HL-60 (cell line): ENCODE data around the gene CGB1.

Source experiments
- TF ChIP-seq, protein P1 (sequence below): IDR thresholded peaks from one replicate; pipeline ENCODE4 v1.5.1; 2011; ENCODE audit warnings: low read length, control low read depth, inconsistent platforms; ENCODE audit not compliant: insufficient read depth
- TF ChIP-seq, protein P2 (sequence below): IDR thresholded peaks from 2 replicates; pipeline ENCODE4 v1.6.1; 2012; ENCODE audit warnings: low read depth; ENCODE audit not compliant: insufficient replicate concordance

DNA sequence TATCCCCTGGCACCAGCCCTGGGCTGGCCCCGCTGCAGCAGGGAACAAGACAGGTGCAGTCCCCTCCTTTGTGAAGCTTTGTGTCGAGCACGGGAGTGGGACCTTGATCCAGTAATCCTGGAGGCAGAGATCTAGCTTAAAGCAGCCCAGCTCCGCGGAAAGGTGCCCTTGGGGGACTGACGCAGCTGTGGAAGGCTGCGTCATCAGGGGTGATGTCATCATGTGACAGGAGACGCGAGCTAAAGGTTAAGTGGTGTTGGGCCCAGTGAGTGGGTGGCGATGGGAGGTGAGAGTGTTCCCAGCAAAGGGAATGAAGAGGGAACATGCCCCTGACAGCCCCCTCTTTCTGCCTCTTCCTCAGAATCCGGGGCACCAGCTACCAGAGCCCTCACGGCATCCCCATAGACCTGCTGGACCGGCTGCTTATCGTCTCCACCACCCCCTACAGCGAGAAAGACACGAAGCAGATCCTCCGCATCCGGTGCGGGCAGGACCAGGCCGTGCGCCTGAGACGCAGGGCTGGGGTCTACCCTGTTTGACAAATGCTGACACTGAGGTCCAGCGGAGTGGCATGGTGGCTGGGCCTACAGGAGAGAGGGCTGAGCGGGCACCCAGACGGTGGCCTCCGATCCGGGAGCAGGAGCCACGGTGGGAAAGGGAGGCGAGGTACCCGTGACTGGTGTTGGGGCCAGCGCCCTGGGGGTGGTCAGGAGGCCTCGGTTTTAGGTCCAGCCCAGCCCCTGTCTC is 22.4 kb downstream of the CGB1 start:
- TF ChIP-seq, protein P1, sequence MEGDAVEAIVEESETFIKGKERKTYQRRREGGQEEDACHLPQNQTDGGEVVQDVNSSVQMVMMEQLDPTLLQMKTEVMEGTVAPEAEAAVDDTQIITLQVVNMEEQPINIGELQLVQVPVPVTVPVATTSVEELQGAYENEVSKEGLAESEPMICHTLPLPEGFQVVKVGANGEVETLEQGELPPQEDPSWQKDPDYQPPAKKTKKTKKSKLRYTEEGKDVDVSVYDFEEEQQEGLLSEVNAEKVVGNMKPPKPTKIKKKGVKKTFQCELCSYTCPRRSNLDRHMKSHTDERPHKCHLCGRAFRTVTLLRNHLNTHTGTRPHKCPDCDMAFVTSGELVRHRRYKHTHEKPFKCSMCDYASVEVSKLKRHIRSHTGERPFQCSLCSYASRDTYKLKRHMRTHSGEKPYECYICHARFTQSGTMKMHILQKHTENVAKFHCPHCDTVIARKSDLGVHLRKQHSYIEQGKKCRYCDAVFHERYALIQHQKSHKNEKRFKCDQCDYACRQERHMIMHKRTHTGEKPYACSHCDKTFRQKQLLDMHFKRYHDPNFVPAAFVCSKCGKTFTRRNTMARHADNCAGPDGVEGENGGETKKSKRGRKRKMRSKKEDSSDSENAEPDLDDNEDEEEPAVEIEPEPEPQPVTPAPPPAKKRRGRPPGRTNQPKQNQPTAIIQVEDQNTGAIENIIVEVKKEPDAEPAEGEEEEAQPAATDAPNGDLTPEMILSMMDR, result no peak
- TF ChIP-seq, protein P2, sequence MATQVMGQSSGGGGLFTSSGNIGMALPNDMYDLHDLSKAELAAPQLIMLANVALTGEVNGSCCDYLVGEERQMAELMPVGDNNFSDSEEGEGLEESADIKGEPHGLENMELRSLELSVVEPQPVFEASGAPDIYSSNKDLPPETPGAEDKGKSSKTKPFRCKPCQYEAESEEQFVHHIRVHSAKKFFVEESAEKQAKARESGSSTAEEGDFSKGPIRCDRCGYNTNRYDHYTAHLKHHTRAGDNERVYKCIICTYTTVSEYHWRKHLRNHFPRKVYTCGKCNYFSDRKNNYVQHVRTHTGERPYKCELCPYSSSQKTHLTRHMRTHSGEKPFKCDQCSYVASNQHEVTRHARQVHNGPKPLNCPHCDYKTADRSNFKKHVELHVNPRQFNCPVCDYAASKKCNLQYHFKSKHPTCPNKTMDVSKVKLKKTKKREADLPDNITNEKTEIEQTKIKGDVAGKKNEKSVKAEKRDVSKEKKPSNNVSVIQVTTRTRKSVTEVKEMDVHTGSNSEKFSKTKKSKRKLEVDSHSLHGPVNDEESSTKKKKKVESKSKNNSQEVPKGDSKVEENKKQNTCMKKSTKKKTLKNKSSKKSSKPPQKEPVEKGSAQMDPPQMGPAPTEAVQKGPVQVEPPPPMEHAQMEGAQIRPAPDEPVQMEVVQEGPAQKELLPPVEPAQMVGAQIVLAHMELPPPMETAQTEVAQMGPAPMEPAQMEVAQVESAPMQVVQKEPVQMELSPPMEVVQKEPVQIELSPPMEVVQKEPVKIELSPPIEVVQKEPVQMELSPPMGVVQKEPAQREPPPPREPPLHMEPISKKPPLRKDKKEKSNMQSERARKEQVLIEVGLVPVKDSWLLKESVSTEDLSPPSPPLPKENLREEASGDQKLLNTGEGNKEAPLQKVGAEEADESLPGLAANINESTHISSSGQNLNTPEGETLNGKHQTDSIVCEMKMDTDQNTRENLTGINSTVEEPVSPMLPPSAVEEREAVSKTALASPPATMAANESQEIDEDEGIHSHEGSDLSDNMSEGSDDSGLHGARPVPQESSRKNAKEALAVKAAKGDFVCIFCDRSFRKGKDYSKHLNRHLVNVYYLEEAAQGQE, result no peak
